Stimulated activated CD8-positive, alpha-beta memory T cell treated with anti-CD3 and anti-CD28 coated beads, Interleukin-4, amount 100 ng/mL, for 4 hours (primary cell): ENCODE measurements around the gene PSPC1.
"Not testable (repeated sequence)": the region's sequence is repeated elsewhere in the genome, so short reads cannot be mapped to it uniquely, and the experiment has no call there.

Source experiments
- DNase-seq, 2 donors: peaks; one replicate each; pipeline ENCODE4 v3.0.0-alpha.2; 2020; ENCODE audit warnings: low read depth in 2 of 2, low spot score in 1 of 2

PSPC1 gene

GRCh38 chr13:19764237-19764636 lies 18.5 kb downstream of the PSPC1 start:
- no peak for DNase-seq

GRCh38 chr13:19763618-19764017 lies 19.1 kb downstream of the PSPC1 start:
- no peak for DNase-seq

- no peak for DNase-seq
Observed at GRCh38 chr13:19759669-19760068, 23.1 kb downstream of the PSPC1 start.

- DNase-seq: no peak
Observed at GRCh38 chr13:19742643-19743042, 40.1 kb downstream of the PSPC1 start.

GRCh38 chr13:19737844-19738557 lies 44.7 kb downstream of the PSPC1 start:
- no peak for DNase-seq

GRCh38 chr13:19726611-19727010 lies 56.1 kb downstream of the PSPC1 start:
- no peak for DNase-seq

GRCh38 chr13:19725320-19725719 lies 57.4 kb downstream of the PSPC1 start:
- no peak for DNase-seq

- no peak for DNase-seq
Observed at GRCh38 chr13:19720039-19720438, 62.7 kb downstream of the PSPC1 start.

- no peak for DNase-seq
Observed at GRCh38 chr13:19713186-19713965, 69.4 kb downstream of the PSPC1 start.

GRCh38 chr13:19709782-19710181 lies 73.0 kb downstream of the PSPC1 start:
- not testable (repeated sequence) for DNase-seq

- DNase-seq: not testable (repeated sequence)
Observed at GRCh38 chr13:19709039-19709438, 73.7 kb downstream of the PSPC1 start.

- not testable (repeated sequence) for DNase-seq
Observed at GRCh38 chr13:19704256-19704655, 78.5 kb downstream of the PSPC1 start.

- not testable (repeated sequence) for DNase-seq
Observed at GRCh38 chr13:19701619-19702018, 81.1 kb downstream of the PSPC1 start.

GRCh38 chr13:19700963-19701362 lies 81.8 kb downstream of the PSPC1 start:
- DNase-seq: not testable (repeated sequence)

GRCh38 chr13:19695829-19696228 lies 86.9 kb downstream of the PSPC1 start:
- no peak for DNase-seq

GRCh38 chr13:19695428-19695827 lies 87.3 kb downstream of the PSPC1 start:
- no peak for DNase-seq

- not testable (repeated sequence) for DNase-seq
Observed at GRCh38 chr13:19691447-19691846, 91.3 kb downstream of the PSPC1 start.

- no peak for DNase-seq
Observed at GRCh38 chr13:19685437-19685836, 97.3 kb downstream of the PSPC1 start.

- no peak for DNase-seq
Observed at GRCh38 chr13:19685034-19685433, 97.7 kb downstream of the PSPC1 start.

- no peak for DNase-seq
Observed at GRCh38 chr13:19681517-19681916, 101.2 kb downstream of the PSPC1 start.

- no peak for DNase-seq
Observed at GRCh38 chr13:19680751-19681150, 102.0 kb downstream of the PSPC1 start.

- no peak for DNase-seq
Observed at GRCh38 chr13:19676168-19676567, 106.6 kb downstream of the PSPC1 start.
